Measurements from ENCODE around the gene SPOCK2. TPM values are rescaled to one million over a fixed set of nuclear protein-coding genes. Genes with fewer than 3 reads are reported as not detected.

SPOCK2 gene
- total RNA-seq, 2 experiments from 2014 or later = 0.76 to 7.5 TPM

- H3K4me1 ChIP-seq (ENCODE audit: insufficient read depth, low read length, poor library complexity, severe bottlenecking) = no peaks in the 10 kb centered on the region
- TF ChIP-seq, protein P1, sequence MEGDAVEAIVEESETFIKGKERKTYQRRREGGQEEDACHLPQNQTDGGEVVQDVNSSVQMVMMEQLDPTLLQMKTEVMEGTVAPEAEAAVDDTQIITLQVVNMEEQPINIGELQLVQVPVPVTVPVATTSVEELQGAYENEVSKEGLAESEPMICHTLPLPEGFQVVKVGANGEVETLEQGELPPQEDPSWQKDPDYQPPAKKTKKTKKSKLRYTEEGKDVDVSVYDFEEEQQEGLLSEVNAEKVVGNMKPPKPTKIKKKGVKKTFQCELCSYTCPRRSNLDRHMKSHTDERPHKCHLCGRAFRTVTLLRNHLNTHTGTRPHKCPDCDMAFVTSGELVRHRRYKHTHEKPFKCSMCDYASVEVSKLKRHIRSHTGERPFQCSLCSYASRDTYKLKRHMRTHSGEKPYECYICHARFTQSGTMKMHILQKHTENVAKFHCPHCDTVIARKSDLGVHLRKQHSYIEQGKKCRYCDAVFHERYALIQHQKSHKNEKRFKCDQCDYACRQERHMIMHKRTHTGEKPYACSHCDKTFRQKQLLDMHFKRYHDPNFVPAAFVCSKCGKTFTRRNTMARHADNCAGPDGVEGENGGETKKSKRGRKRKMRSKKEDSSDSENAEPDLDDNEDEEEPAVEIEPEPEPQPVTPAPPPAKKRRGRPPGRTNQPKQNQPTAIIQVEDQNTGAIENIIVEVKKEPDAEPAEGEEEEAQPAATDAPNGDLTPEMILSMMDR (conservative IDR thresholded peaks at IDR 0.05; ENCODE audit: low read length) = no peak
- TF ChIP-seq EZH2phosphoT487 (IDR thresholded peaks at IDR 0.05; ENCODE audit: borderline replicate concordance, low read depth, low read length) = no peak
- intact Hi-C loops (cut with micrococcal nuclease; ENCODE audit: unreplicated experiment) = no loop called here
- no peaks in the 10 kb centered on the region for H3K9me3 ChIP-seq (ENCODE audit: low read length)
- H3K9me2 ChIP-seq (ENCODE audit: insufficient read depth, low read length) = no peaks in the 10 kb centered on the region
- H3K27ac ChIP-seq (ENCODE audit: low read depth, low read length, poor library complexity, severe bottlenecking) = no peak overlapping the region
- no peak overlapping the region for H3K4me2 ChIP-seq (ENCODE audit: low read length)
- no peak overlapping the region for H3K4me3 ChIP-seq (ENCODE audit: low read depth, low read length, poor library complexity, severe bottlenecking)
- POLR2A ChIA-PET = interaction anchor here (0.7 kb wide), 1 partner anchor 16 kb away, joined by 5 read pairs; no protein-coding TSS in a partner anchor
- DNase-seq (ENCODE audit: low spot score) = no peak
- H3K79me2 ChIP-seq (ENCODE audit: insufficient read depth, low read depth, low read length) = no peaks in the 10 kb centered on the region
- CTCF ChIA-PET (ENCODE audit: unreplicated experiment) = no interaction called here
- H4K20me1 ChIP-seq (ENCODE audit: insufficient read depth, low read length) = no peaks in the 10 kb centered on the region
- no peak overlapping the region for H2AFZ ChIP-seq (ENCODE audit: low read length)
- peaks cover 14% of the 10 kb centered on the region; the same call in 1 of the 2 replicates for H3K36me3 ChIP-seq (ENCODE audit: insufficient read depth, low read length)
- BruUV-seq (replicated peaks) = no TSS peak
These were observed 6.8 kb upstream of the SPOCK2 start for GRCh38 chr10:72095195-72095594.

GRCh38 chr10:72094574-72094973 lies 6.2 kb upstream of the SPOCK2 start:
- Histone ChIP-seq H3K79me2 (ENCODE audit: insufficient read depth, low read depth, low read length) (no peaks in the 10 kb centered on the region), H3K9me3 (ENCODE audit: low read length) (no peaks in the 10 kb centered on the region), H4K20me1 (ENCODE audit: insufficient read depth, low read length) (no peaks in the 10 kb centered on the region), H3K27ac (ENCODE audit: low read depth, low read length, poor library complexity, severe bottlenecking) (no peak overlapping the region), H3K9me2 (ENCODE audit: insufficient read depth, low read length) (no peaks in the 10 kb centered on the region), H3K4me2 (ENCODE audit: low read length) (no peak overlapping the region), H2AFZ (ENCODE audit: low read length) (no peak overlapping the region), H3K4me3 (ENCODE audit: low read depth, low read length, poor library complexity, severe bottlenecking) (no peak overlapping the region), H3K4me1 (ENCODE audit: insufficient read depth, low read length, poor library complexity, severe bottlenecking) (no peaks in the 10 kb centered on the region), H3K36me3 (ENCODE audit: insufficient read depth, low read length) (peaks cover 14% of the 10 kb centered on the region; the same call in 1 of the 2 replicates)
- DNase-seq (ENCODE audit: low spot score) = no peak
- no peak for TF ChIP-seq EZH2phosphoT487 (IDR thresholded peaks at IDR 0.05; ENCODE audit: borderline replicate concordance, low read depth, low read length)
- TF ChIP-seq, protein P1 (conservative IDR thresholded peaks at IDR 0.05; ENCODE audit: low read length) = no peak
- intact Hi-C loops (cut with micrococcal nuclease; ENCODE audit: unreplicated experiment) = no loop called here
- BruUV-seq (replicated peaks) = no TSS peak
- POLR2A ChIA-PET = interaction anchor here (0.5 to 1.4 kb wide), 4 partner anchors 9 to 85 kb away, joined by 3 to 5 read pairs (median 4); no protein-coding TSS in a partner anchor
- CTCF ChIA-PET (ENCODE audit: unreplicated experiment) = no interaction called here

DNA sequence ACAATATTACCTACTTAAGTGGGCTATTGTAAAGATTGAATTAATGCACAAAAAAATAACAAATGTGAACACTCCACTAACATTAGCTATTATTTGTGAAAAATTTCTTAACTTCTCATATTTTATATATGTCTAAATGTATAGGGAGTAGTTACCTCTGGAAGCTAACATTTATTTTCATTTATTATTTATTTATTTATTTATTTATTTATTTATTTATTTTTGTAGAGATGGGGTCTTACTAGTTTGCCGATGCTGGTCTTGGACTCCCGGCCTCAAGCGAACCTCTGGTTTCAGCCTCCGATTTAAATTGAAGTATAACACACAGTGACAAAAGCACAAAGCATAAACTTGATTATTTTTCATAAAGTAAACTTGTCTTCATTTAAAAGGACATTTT lies 5.1 kb upstream of the SPOCK2 start:
- no TSS peak for BruUV-seq (replicated peaks)
- no peak for DNase-seq (ENCODE audit: low spot score)
- Histone ChIP-seq H2AFZ (ENCODE audit: low read length) (no peak overlapping the region), H3K36me3 (ENCODE audit: insufficient read depth, low read length) (peaks cover 14% of the 10 kb centered on the region; the same call in 1 of the 2 replicates), H3K4me1 (ENCODE audit: insufficient read depth, low read length, poor library complexity, severe bottlenecking) (peaks cover 4% of the 10 kb centered on the region), H3K9me2 (ENCODE audit: insufficient read depth, low read length) (no peaks in the 10 kb centered on the region), H3K9me3 (ENCODE audit: low read length) (no peaks in the 10 kb centered on the region), H3K4me2 (ENCODE audit: low read length) (no peak overlapping the region), H3K27ac (ENCODE audit: low read depth, low read length, poor library complexity, severe bottlenecking) (no peak overlapping the region), H4K20me1 (ENCODE audit: insufficient read depth, low read length) (no peaks in the 10 kb centered on the region), H3K79me2 (ENCODE audit: insufficient read depth, low read depth, low read length) (no peaks in the 10 kb centered on the region), H3K4me3 (ENCODE audit: low read depth, low read length, poor library complexity, severe bottlenecking) (no peak overlapping the region)
- CTCF ChIA-PET (ENCODE audit: unreplicated experiment) = no interaction called here
- POLR2A ChIA-PET = interaction anchor here (0.6 to 1.4 kb wide), 7 partner anchors 9 to 1801 kb away, joined by 3 to 4 read pairs (median 3); no protein-coding TSS in a partner anchor
- intact Hi-C loops (cut with micrococcal nuclease; ENCODE audit: unreplicated experiment) = no loop called here
- TF ChIP-seq EZH2phosphoT487 (IDR thresholded peaks at IDR 0.05; ENCODE audit: borderline replicate concordance, low read depth, low read length) = no peak
- TF ChIP-seq, protein P1 (conservative IDR thresholded peaks at IDR 0.05; ENCODE audit: low read length) = no peak

All from OCI-LY7 (cell line).